Endodermal cell (in vitro differentiated cells): ENCODE results near the gene SMIM12. TPM values are rescaled to one million over a fixed set of nuclear protein-coding genes. Genes with fewer than 3 reads are reported as not detected.

ENCODE experiments used
- DNase-seq: peaks from one replicate; pipeline ENCODE4 v3.0.0-alpha.2; 2017
- H3K27ac ChIP-seq: 2 replicates; pipeline ENCODE4 v1.5.1; 2013; ENCODE audit warnings: mild to moderate bottlenecking, low read depth, low read length, moderate library complexity
- H3K27me3 ChIP-seq: 2 replicates; pipeline ENCODE4 v1.6.1; 2013; ENCODE audit warnings: mild to moderate bottlenecking, low read length, moderate library complexity; ENCODE audit not compliant: insufficient read depth, control insufficient read depth, poor library complexity, severe bottlenecking
- H3K36me3 ChIP-seq: 2 replicates; pipeline ENCODE4 v1.7.0; 2013; ENCODE audit warnings: mild to moderate bottlenecking, low read length, moderate library complexity; ENCODE audit not compliant: control insufficient read depth, insufficient read depth
- H3K4me1 ChIP-seq: one replicate; pipeline ENCODE4 v1.7.0; 2013; ENCODE audit warnings: low read length; ENCODE audit not compliant: control insufficient read depth, insufficient read depth
- H3K4me3 ChIP-seq: 2 replicates; pipeline ENCODE4 v1.5.1; 2013; ENCODE audit warnings: mild to moderate bottlenecking, low read length, moderate library complexity
- H3K9ac ChIP-seq: 2 replicates; pipeline ENCODE4 v1.6.1; 2013; ENCODE audit warnings: mild to moderate bottlenecking, low read length, moderate library complexity; ENCODE audit not compliant: poor library complexity, severe bottlenecking; ENCODE audit errors: extremely low read depth
- H3K9me3 ChIP-seq: 2 replicates; pipeline ENCODE4 v1.6.1; 2013; ENCODE audit warnings: mild to moderate bottlenecking, low read length, moderate library complexity; ENCODE audit not compliant: control insufficient read depth
- H3K27ac Mint-ChIP-seq: 2 replicates; pipeline ENCODE4 v1.8.0; 2020; ENCODE audit warnings: mixed read lengths
- H3K27me3 Mint-ChIP-seq: 2 replicates; pipeline ENCODE4 v1.8.0; 2021; ENCODE audit warnings: mild to moderate bottlenecking, mixed read lengths; ENCODE audit not compliant: insufficient read depth
- H3K36me3 Mint-ChIP-seq: 2 replicates; pipeline ENCODE4 v1.8.0; 2020; ENCODE audit warnings: low read depth, mixed read lengths
- H3K4me1 Mint-ChIP-seq: 2 replicates; pipeline ENCODE4 v1.8.0; 2020; ENCODE audit warnings: mixed read lengths
- H3K4me3 Mint-ChIP-seq: 2 replicates; pipeline ENCODE4 v1.8.0; 2020; ENCODE audit warnings: mild to moderate bottlenecking, moderate library complexity, mixed read lengths
- H3K9me3 Mint-ChIP-seq: 2 replicates; pipeline ENCODE4 v1.8.0; 2020; ENCODE audit warnings: mild to moderate bottlenecking, mixed read lengths
- WGBS, 2 experiments: methylation state at CpG; one replicate each; pipeline versions ENCODE4 v1.1.5 to v1.1.7; 2013; ENCODE audit warnings: missing lambda C conversion rate in 2 of 2, mixed read lengths in 1 of 2; ENCODE audit not compliant: insufficient coverage in 1 of 2, insufficient read length in 1 of 2; 5-methylcytosine and 5-hydroxymethylcytosine counted together
- total RNA-seq, 2 donors: library from RNA; stranded (reverse); fragmentation: NEBNext Ultra II Directional in 1 of 2; extraction: Animal tissue kit (Norgen Biotek cat#: 25700) in 1 of 2; gene quantifications; 2 replicates in 1 of 2; 3 replicates in 1 of 2; pipeline ENCODE4 v1.2.1, GENCODE V29; 2021
- TF ChIP-seq, protein P1 (sequence below): fragments of 200-600 bp; sonication (generic); conservative IDR thresholded peaks from 2 replicates; pipeline ENCODE4 v1.5.0; 2021; ENCODE audit warnings: antibody characterized with exemption, mild to moderate bottlenecking

SMIM12 gene
- total RNA-seq, 2 donors from 2014 or later, result 43.0 to 47.6 TPM

DNA sequence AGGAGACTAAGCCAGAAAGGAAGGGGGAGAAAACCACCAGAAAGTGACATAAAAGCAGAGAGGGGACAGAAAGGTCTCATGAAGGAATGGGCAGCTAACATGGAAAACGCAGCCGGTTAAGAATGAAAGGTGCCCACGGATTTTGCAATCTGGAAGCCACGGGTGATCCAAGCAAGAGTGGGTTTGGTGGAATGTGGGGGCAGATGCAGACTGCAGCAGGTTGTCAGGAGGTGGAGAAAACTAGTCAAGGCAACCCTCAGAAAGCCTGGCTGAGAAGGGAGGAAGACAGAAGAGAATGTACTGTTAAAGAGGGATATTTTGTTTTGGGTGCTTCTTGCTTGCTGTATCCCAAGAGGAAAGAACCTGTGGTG lies 12.6 kb upstream of the SMIM12 start:
- Histone ChIP-seq H3K36me3 (no peaks in the 10 kb centered on the region), H3K27ac (no peak overlapping the region), H3K4me3 (no peak overlapping the region), H3K27me3 (peaks cover 26% of the 10 kb centered on the region), H3K4me1 (peaks cover 2% of the 10 kb centered on the region), H3K9ac (no peak overlapping the region), H3K9me3 (no peaks in the 10 kb centered on the region)
- 90 to 92% methylated on average over 4 of the region's 4 CpGs for WGBS, 2 experiments
- DNase-seq, result no peak
- Mint-ChIP-seq H3K4me3 (no peak overlapping the region), H3K27ac (no peak overlapping the region), H3K4me1 (no peaks in the 10 kb centered on the region), H3K27me3 (peaks cover 31% of the 10 kb centered on the region), H3K36me3 (no peaks in the 10 kb centered on the region), H3K9me3 (no peaks in the 10 kb centered on the region)
- TF ChIP-seq, protein P1, sequence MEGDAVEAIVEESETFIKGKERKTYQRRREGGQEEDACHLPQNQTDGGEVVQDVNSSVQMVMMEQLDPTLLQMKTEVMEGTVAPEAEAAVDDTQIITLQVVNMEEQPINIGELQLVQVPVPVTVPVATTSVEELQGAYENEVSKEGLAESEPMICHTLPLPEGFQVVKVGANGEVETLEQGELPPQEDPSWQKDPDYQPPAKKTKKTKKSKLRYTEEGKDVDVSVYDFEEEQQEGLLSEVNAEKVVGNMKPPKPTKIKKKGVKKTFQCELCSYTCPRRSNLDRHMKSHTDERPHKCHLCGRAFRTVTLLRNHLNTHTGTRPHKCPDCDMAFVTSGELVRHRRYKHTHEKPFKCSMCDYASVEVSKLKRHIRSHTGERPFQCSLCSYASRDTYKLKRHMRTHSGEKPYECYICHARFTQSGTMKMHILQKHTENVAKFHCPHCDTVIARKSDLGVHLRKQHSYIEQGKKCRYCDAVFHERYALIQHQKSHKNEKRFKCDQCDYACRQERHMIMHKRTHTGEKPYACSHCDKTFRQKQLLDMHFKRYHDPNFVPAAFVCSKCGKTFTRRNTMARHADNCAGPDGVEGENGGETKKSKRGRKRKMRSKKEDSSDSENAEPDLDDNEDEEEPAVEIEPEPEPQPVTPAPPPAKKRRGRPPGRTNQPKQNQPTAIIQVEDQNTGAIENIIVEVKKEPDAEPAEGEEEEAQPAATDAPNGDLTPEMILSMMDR, result no peak

DNA sequence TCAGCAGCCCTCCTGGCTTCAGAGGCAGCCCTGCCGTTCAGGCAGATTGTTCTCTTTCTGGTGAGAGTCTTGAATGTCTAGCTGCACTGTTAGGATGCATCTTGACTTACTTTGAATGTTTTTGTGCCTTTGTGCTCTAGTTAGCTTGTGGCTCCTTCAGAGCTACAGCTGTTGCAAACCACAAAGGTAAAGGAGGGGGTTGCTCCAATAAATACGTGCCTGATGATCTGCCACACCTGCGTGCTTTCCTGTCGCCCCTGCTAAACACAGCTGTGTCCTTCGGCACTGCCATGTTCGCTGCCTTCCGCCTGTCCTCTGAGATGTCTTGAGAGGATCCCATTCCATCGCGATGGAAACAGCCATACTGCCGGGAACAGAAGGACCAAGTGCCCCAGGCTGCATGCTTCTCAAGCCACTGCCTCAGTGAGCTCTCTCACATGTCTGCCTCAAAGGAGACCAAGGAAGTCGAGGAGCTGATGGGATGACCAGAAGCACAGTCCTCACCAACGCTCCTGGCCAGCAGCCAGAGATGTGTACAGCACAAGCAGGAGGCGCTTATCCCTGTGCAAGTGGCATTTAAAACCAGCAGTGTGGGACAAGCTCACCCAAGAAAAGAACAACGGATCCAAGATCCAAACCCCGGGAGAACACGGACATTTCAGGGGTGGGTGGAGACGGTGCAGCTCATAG lies 12.0 kb upstream of the SMIM12 start:
- no peak overlapping the region for H3K4me3 Mint-ChIP-seq
- no peak overlapping the region for H3K9ac ChIP-seq
- H3K9me3 Mint-ChIP-seq, result no peaks in the 10 kb centered on the region
- peaks cover 2% of the 10 kb centered on the region for H3K4me1 ChIP-seq
- no peak overlapping the region for H3K27ac ChIP-seq
- no peaks in the 10 kb centered on the region for H3K9me3 ChIP-seq
- no peak overlapping the region for H3K27ac Mint-ChIP-seq
- H3K36me3 ChIP-seq, result no peaks in the 10 kb centered on the region
- H3K27me3 ChIP-seq, result peaks cover 31% of the 10 kb centered on the region
- H3K36me3 Mint-ChIP-seq, result no peaks in the 10 kb centered on the region
- H3K27me3 Mint-ChIP-seq, result peaks cover 33% of the 10 kb centered on the region
- TF ChIP-seq, protein P1, result no peak
- WGBS, 2 experiments, result 91 to 93% methylated on average over 13 to 17 of the region's 17 CpGs
- DNase-seq, result peak; percentile 28
- no peaks in the 10 kb centered on the region for H3K4me1 Mint-ChIP-seq
- H3K4me3 ChIP-seq, result no peak overlapping the region

- peaks cover 32% of the 10 kb centered on the region for H3K27me3 ChIP-seq
- H3K4me1 ChIP-seq, result peaks cover 2% of the 10 kb centered on the region
- no peaks in the 10 kb centered on the region for H3K9me3 Mint-ChIP-seq
- 20 to 52% methylated on average over 1 to 2 of the region's 2 CpGs for WGBS, 2 experiments
- H3K36me3 ChIP-seq, result no peaks in the 10 kb centered on the region
- H3K4me3 Mint-ChIP-seq, result no peak overlapping the region
- no peak overlapping the region for H3K27ac ChIP-seq
- TF ChIP-seq, protein P1, result no peak
- no peaks in the 10 kb centered on the region for H3K4me1 Mint-ChIP-seq
- H3K36me3 Mint-ChIP-seq, result no peaks in the 10 kb centered on the region
- H3K9me3 ChIP-seq, result no peaks in the 10 kb centered on the region
- H3K27me3 Mint-ChIP-seq, result peaks cover 33% of the 10 kb centered on the region
- H3K4me3 ChIP-seq, result no peak overlapping the region
- peak; percentile 35 for DNase-seq
- H3K27ac Mint-ChIP-seq, result no peak overlapping the region
- H3K9ac ChIP-seq, result no peak overlapping the region
Observed at GRCh38 chr1:34870395-34870794, 10.8 kb upstream of the SMIM12 start.
